ENCODE measurements around the gene GLYATL3. TPM values are rescaled to one million over a fixed set of nuclear protein-coding genes. Genes with fewer than 3 reads are reported as not detected.

GLYATL3 gene
- polyA plus RNA-seq, 3 donors, result not detected

DNA sequence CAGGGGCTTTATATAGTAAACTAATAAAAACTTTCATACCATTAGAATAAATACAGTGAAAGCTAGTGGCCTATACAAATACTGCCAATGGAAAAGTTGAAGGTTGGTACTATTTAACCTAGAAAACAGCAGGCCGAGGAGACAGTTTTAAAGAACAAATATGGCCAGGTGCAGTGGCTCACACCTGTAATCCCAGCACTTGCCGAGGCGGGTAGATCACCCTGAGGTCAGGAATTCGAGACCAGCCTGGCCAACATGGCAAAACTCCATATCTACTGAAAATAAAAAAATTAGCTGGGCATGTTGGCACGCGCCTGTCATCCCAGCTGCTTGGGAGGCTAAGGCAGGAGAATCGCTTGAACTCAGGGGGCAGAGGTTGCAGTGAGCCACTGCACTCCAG is 24.8 kb downstream of the GLYATL3 start:
- H3K4me3 ChIP-seq (replicated peaks in 1 of 3; ENCODE audit: low read depth in 2 of 3, low read length in 3 of 3), result no peak overlapping the region
- Mint-ChIP-seq H3K27me3 (ENCODE audit: low read depth in 3 of 3) (peaks cover 0 to 2% (median 0%) of the 10 kb centered on the region in 3 donors), H3K4me1 (no peaks in the 10 kb centered on the region), H3K4me3 (no peak overlapping the region), H3K27ac (no peak overlapping the region), H3K9me3 (no peaks in the 10 kb centered on the region), H3K36me3 (no peaks in the 10 kb centered on the region)
- no peak overlapping the region for H3K9ac ChIP-seq (ENCODE audit: insufficient read depth, low read length, poor library complexity, severe bottlenecking)
- H3K27me3 ChIP-seq (ENCODE audit: control insufficient read depth in 2 of 2, insufficient read depth in 2 of 2, low read length in 2 of 2), result no peaks in the 10 kb centered on the region
- H3K79me2 ChIP-seq (ENCODE audit: insufficient read depth, low read length), result no peaks in the 10 kb centered on the region
- intact Hi-C loops (cut with micrococcal nuclease), result no loop called here
- no peaks in the 10 kb centered on the region for H3K36me3 ChIP-seq (replicated peaks in 1 of 2; ENCODE audit: control insufficient read depth in 1 of 2, insufficient read depth in 2 of 2, low read length in 2 of 2)
- H3K9me3 ChIP-seq (replicated peaks in 1 of 2; ENCODE audit: control insufficient read depth in 1 of 2, insufficient read depth in 1 of 2, low read length in 2 of 2), result no peaks in the 10 kb centered on the region
- TF ChIP-seq, protein P1, sequence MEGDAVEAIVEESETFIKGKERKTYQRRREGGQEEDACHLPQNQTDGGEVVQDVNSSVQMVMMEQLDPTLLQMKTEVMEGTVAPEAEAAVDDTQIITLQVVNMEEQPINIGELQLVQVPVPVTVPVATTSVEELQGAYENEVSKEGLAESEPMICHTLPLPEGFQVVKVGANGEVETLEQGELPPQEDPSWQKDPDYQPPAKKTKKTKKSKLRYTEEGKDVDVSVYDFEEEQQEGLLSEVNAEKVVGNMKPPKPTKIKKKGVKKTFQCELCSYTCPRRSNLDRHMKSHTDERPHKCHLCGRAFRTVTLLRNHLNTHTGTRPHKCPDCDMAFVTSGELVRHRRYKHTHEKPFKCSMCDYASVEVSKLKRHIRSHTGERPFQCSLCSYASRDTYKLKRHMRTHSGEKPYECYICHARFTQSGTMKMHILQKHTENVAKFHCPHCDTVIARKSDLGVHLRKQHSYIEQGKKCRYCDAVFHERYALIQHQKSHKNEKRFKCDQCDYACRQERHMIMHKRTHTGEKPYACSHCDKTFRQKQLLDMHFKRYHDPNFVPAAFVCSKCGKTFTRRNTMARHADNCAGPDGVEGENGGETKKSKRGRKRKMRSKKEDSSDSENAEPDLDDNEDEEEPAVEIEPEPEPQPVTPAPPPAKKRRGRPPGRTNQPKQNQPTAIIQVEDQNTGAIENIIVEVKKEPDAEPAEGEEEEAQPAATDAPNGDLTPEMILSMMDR (IDR thresholded peaks at IDR 0.05), result no peak
- no peak overlapping the region for H3K27ac ChIP-seq (ENCODE audit: low read depth in 1 of 2, low read length in 2 of 2)
- no peak overlapping the region for H3K4me2 ChIP-seq (replicated peaks; ENCODE audit: extremely low read depth, low read length, poor library complexity, severe bottlenecking)
- H3K4me1 ChIP-seq (ENCODE audit: control insufficient read depth in 1 of 2, insufficient read depth in 2 of 2, low read length in 2 of 2), result no peaks in the 10 kb centered on the region
- 96% methylated on average over 3 of the region's 7 CpGs for WGBS (ENCODE audit: insufficient coverage)
- H2AFZ ChIP-seq (ENCODE audit: insufficient read depth, low read depth, low read length, poor library complexity, severe bottlenecking), result no peak overlapping the region
- no peak for DNase-seq
- H4K20me1 ChIP-seq (ENCODE audit: insufficient read depth, low read length), result no peaks in the 10 kb centered on the region

DNA sequence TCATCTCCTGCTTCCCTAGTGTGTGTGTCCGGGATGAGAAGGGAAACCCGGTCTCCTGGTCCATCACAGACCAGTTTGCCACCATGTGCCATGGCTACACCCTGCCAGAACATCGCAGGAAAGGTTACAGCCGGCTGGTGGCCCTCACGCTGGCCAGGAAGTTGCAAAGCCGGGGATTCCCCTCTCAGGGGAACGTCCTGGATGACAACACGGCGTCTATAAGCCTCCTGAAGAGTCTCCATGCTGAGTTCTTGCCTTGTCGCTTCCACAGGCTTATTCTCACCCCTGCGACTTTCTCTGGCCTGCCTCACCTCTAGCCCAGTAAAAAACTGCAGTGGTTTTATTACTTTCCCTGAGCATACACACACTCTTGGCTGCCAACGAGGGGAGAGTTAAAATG is 26.9 kb downstream of the GLYATL3 start:
- Histone ChIP-seq H3K79me2 (ENCODE audit: insufficient read depth, low read length) (no peaks in the 10 kb centered on the region), H3K36me3 (replicated peaks in 1 of 2; ENCODE audit: control insufficient read depth in 1 of 2, insufficient read depth in 2 of 2, low read length in 2 of 2) (no peaks in the 10 kb centered on the region), H3K9ac (ENCODE audit: insufficient read depth, low read length, poor library complexity, severe bottlenecking) (no peak overlapping the region), H3K9me3 (replicated peaks in 1 of 2; ENCODE audit: control insufficient read depth in 1 of 2, insufficient read depth in 1 of 2, low read length in 2 of 2) (no peaks in the 10 kb centered on the region), H3K27ac (ENCODE audit: low read depth in 1 of 2, low read length in 2 of 2) (no peak overlapping the region), H4K20me1 (ENCODE audit: insufficient read depth, low read length) (no peaks in the 10 kb centered on the region), H3K4me2 (replicated peaks; ENCODE audit: extremely low read depth, low read length, poor library complexity, severe bottlenecking) (no peak overlapping the region), H3K27me3 (ENCODE audit: control insufficient read depth in 2 of 2, insufficient read depth in 2 of 2, low read length in 2 of 2) (no peaks in the 10 kb centered on the region), H3K4me3 (replicated peaks in 1 of 3; ENCODE audit: low read depth in 2 of 3, low read length in 3 of 3) (no peak overlapping the region), H2AFZ (ENCODE audit: insufficient read depth, low read depth, low read length, poor library complexity, severe bottlenecking) (no peak overlapping the region), H3K4me1 (ENCODE audit: control insufficient read depth in 1 of 2, insufficient read depth in 2 of 2, low read length in 2 of 2) (no peaks in the 10 kb centered on the region)
- Mint-ChIP-seq H3K9me3 (no peaks in the 10 kb centered on the region), H3K27me3 (ENCODE audit: low read depth in 3 of 3) (peaks cover 0 to 2% (median 1%) of the 10 kb centered on the region in 3 donors), H3K27ac (no peak overlapping the region), H3K4me1 (no peaks in the 10 kb centered on the region), H3K4me3 (no peak overlapping the region), H3K36me3 (no peaks in the 10 kb centered on the region)
- TF ChIP-seq, protein P1 (IDR thresholded peaks at IDR 0.05), result no peak
- intact Hi-C loops (cut with micrococcal nuclease), result no loop called here
- WGBS (ENCODE audit: insufficient coverage), result 79% methylated on average over 11 of the region's 12 CpGs
- no peak for DNase-seq

Measured in CD14-positive monocyte (primary cell).